SH-SY5Y (cell line): Measurements from ENCODE around the gene CDH20.

Experiments
- GATA2 ChIP-seq: IDR thresholded peaks from 2 replicates; pipeline ENCODE4 v1.6.1; 2011; ENCODE audit warnings: mild to moderate bottlenecking, low read depth, low read length
- GATA3 ChIP-seq: IDR thresholded peaks from 2 replicates; pipeline ENCODE4 v1.6.1; 2011; ENCODE audit warnings: low read depth, mild to moderate bottlenecking, low read length, moderate library complexity

The CDH20 gene

GRCh38 chr18:61489334-61489733 lies 156.1 kb downstream of the CDH20 start:
- TF ChIP-seq GATA2 (no peak), GATA3 (no peak)

GRCh38 chr18:61496374-61496773 lies 163.1 kb downstream of the CDH20 start:
- TF ChIP-seq GATA3 (no peak), GATA2 (no peak)

DNA sequence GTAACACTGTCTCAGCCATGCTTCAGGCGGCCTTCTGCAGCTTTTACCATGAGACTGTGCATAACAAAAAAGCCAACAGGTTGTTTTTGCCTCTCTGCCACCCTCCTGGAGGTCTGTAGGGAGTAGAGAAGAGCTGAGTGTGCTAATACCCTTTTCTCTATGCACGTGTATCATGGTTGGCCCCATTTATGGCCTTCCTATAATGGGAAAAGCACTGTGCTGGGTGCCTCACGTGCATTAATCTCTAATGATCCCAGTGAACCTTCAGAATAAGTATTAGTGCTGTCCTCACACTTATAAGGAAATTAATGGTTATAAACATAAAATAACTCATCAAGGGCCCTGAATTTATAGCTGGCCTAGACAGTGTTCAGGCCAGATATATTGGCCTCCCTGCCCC lies 164.2 kb downstream of the CDH20 start:
- TF ChIP-seq GATA3 (no peak), GATA2 (no peak)

GRCh38 chr18:61502472-61502871 lies 169.2 kb downstream of the CDH20 start:
- TF ChIP-seq GATA2 (no peak), GATA3 (no peak)

- no peak for TF ChIP-seq GATA2
- TF ChIP-seq GATA3: no peak
These were observed 170.5 kb downstream of the CDH20 start for GRCh38 chr18:61503688-61504087.

DNA sequence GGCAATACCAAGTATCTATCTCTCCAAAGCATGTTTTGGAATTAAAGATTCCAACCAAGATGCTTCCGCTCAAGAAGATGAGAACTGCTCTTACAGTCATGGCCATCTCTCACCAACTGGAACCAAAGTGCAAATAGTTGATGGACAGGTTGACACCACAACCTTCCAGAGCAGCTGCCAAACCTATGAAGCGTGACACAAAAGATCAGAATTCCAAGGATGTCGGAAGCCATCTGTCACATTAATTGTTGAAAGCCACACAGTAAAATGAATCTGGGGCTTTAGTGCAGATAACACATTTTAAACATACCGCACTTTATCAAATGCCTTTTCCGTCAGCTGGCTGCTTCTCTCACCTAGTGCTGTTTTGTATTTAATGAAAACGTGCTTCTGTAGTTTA lies 195.7 kb downstream of the CDH20 start:
- TF ChIP-seq GATA2 (no peak), GATA3 (no peak)

GRCh38 chr18:61530681-61531080 lies 197.5 kb downstream of the CDH20 start:
- TF ChIP-seq GATA2 (no peak), GATA3 (no peak)

DNA sequence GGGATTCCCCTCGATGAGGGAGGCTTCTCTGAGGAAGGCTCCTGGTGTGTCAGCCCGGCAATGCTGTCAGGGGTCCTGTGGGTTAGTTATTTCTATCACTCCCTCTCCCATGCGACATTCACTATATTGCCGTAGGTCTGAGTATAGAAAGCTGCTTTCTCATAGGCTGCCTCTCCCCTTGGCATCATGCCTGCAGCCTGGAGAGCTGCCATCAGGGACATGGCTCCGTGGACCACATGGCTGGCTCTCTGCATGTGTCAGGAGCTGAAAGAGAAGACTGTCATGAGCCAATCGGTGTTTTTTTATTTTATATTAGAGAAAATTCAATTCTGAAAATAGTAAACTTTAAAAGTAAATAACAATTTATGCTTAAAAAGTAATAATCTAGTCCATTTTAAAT lies 198.0 kb downstream of the CDH20 start:
- TF ChIP-seq GATA2 (no peak), GATA3 (no peak)

- TF ChIP-seq GATA2 (no peak), GATA3 (no peak)
These were observed 198.7 kb downstream of the CDH20 start for GRCh38 chr18:61531891-61532290.

DNA sequence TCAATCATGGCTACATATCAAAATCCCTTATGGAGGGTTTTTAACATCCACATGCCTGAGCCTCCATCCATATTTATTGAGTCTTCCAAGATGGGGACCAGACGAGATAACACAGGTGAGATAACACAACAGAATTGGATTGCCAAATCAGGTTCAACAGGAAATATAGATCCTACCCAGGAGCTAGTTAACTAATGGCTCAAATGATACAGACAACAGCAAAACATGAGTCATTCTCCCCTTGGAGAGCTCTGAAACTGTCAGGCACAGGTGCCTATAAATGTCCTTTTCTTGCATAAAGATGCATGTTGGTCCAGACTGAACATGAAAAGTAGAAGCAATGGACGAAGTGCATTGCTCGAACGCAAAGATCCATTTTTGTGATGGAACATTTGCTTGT lies 202.2 kb downstream of the CDH20 start:
- TF ChIP-seq GATA2: no peak
- TF ChIP-seq GATA3: no peak

GRCh38 chr18:61541673-61542072 lies 208.4 kb downstream of the CDH20 start:
- TF ChIP-seq GATA2 (no peak), GATA3 (no peak)

- no peak for TF ChIP-seq GATA3
- TF ChIP-seq GATA2: no peak
These were observed 209.4 kb downstream of the CDH20 start for GRCh38 chr18:61542596-61542995.

DNA sequence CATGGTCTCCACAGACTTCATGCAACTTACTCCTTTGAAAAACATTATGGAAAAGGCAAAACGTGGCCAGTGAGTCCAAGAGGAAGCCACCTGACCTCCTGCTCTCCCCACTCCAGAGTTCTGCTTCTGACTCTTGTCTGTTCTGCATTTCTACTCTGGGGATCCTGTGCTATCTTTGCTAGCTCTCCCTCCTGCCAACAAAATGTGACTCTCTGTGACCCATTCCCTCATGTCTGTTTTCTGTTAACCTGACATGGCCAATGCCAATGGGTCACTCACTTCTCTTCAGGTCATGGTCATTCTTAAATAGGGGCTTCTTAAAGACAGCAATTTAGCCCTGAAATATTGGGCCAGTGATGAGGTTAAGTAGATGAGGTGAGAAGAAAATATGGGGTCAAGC lies 210.3 kb downstream of the CDH20 start:
- TF ChIP-seq GATA3: no peak
- no peak for TF ChIP-seq GATA2

- TF ChIP-seq GATA3 (no peak), GATA2 (no peak)
These were observed 210.9 kb downstream of the CDH20 start for GRCh38 chr18:61544178-61544577.

GRCh38 chr18:61545281-61546245 lies 212.3 kb downstream of the CDH20 start:
- TF ChIP-seq GATA2 (no peak), GATA3 (no peak)

DNA sequence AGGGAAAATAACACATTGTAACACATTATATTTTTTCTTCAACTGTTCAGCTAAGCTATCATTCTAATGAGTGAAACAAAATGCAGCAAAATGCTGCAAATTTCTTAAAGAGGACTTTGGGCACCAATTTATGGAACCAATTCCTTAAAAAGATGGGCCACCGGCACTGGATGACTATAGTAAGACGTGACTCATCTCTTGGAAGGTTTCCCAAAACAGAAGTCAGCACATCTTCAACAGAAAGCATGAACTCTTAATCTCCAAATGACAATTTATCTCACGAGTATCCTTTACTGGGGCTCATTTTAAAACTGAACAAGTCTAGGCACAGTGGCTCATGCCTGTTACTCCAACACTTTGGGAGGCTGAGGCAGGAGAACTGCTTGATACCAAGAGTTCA lies 213.4 kb downstream of the CDH20 start:
- TF ChIP-seq GATA3: no peak
- TF ChIP-seq GATA2: no peak
